Lower lobe of right lung (tissue), 2 donors: Measurements from ENCODE around the gene RNF40. TPM values are rescaled to one million over a fixed set of nuclear protein-coding genes. Genes with fewer than 3 reads are reported as not detected.
A peak's percentile ranks its signal among the peaks of the same experiment; 100 is the strongest.

ENCODE experiments used
- ATAC-seq, 2 donors: fragments of 200-7000 bp; cut with Tn5 transposase; one replicate each; pipeline ENCODE4 v1.9.1; 2020 to 2022; ENCODE audit warnings: mild to moderate bottlenecking in 2 of 2, moderate library complexity in 2 of 2
- DNase-seq: peaks from one replicate; pipeline ENCODE4 v3.0.0-alpha.2; 2020
- H3K27ac ChIP-seq: fragments of 200-600 bp; one replicate; pipeline ENCODE4 v1.8.0; 2022
- H3K27me3 ChIP-seq: fragments of 200-600 bp; one replicate; pipeline ENCODE4 v1.8.0; 2022; ENCODE audit warnings: low read depth
- H3K36me3 ChIP-seq: fragments of 200-600 bp; one replicate; pipeline ENCODE4 v1.8.0; 2022; ENCODE audit warnings: mild to moderate bottlenecking
- H3K4me1 ChIP-seq: fragments of 200-600 bp; one replicate; pipeline ENCODE4 v1.8.0; 2022
- H3K4me3 ChIP-seq: fragments of 200-600 bp; one replicate; pipeline ENCODE4 v1.8.0; 2022; ENCODE audit warnings: mild to moderate bottlenecking
- H3K9me3 ChIP-seq: fragments of 200-600 bp; one replicate; pipeline ENCODE4 v1.8.0; 2022
- intact Hi-C: fragments of 100-400 bp; cut with DNase I; formaldehyde crosslinking; loops from one replicate; pipeline ENCODE4 v1.11.0; 2022
- total RNA-seq: library from RNA; stranded (reverse); fragmentation: NEBNext Ultra II Directional; extraction: Animal tissue kit (Norgen Biotek cat#: 25700); gene quantifications from one replicate; pipeline ENCODE4 v1.2.1, GENCODE V29; 2021
- TF ChIP-seq, protein P1 (sequence below): fragments of 200-600 bp; IDR thresholded peaks from one replicate; pipeline ENCODE4 v1.8.0; 2022; ENCODE audit warnings: antibody characterized with exemption, mild to moderate bottlenecking
- donor health status: DM: no; HTN: yes; CAD: no; lungs with severe emphysema.

Gene RNF40
- total RNA-seq, 1 donor from 2014 or later: 95.9 TPM

- Histone ChIP-seq H3K27me3 (no peaks in the 10 kb centered on the region), H3K4me3 (no peak overlapping the region), H3K27ac (no peak overlapping the region), H3K9me3 (no peaks in the 10 kb centered on the region), H3K36me3 (peaks cover 34% of the 10 kb centered on the region), H3K4me1 (peaks cover 40% of the 10 kb centered on the region)
- no peak for ATAC-seq
- DNase-seq: no peak
- TF ChIP-seq, protein P1, sequence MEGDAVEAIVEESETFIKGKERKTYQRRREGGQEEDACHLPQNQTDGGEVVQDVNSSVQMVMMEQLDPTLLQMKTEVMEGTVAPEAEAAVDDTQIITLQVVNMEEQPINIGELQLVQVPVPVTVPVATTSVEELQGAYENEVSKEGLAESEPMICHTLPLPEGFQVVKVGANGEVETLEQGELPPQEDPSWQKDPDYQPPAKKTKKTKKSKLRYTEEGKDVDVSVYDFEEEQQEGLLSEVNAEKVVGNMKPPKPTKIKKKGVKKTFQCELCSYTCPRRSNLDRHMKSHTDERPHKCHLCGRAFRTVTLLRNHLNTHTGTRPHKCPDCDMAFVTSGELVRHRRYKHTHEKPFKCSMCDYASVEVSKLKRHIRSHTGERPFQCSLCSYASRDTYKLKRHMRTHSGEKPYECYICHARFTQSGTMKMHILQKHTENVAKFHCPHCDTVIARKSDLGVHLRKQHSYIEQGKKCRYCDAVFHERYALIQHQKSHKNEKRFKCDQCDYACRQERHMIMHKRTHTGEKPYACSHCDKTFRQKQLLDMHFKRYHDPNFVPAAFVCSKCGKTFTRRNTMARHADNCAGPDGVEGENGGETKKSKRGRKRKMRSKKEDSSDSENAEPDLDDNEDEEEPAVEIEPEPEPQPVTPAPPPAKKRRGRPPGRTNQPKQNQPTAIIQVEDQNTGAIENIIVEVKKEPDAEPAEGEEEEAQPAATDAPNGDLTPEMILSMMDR: no peak
- intact Hi-C loops: no loop called here
Observed at GRCh38 chr16:30744183-30744582, 17.9 kb upstream of the RNF40 start.

DNA sequence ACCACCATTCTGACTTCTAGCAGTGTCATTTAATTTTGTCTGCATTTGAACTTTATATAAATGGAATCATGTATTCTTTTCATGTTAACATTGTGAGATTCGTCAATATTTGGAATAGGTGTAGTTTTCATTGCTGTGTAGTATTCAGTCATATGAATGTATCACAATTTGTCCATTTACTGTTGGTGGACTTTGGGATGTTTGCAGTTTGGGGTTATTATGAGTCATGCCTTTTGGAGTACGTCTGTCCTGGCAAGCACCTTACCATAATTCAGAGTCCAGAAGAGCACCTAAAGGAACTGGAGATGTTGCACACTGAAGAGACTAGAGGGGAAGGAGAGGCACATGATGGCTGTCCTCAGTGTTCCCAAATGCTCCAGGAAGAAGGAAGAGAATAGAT lies 17.0 kb upstream of the RNF40 start:
- intact Hi-C loops: no loop called here
- ATAC-seq: no peak

DNA sequence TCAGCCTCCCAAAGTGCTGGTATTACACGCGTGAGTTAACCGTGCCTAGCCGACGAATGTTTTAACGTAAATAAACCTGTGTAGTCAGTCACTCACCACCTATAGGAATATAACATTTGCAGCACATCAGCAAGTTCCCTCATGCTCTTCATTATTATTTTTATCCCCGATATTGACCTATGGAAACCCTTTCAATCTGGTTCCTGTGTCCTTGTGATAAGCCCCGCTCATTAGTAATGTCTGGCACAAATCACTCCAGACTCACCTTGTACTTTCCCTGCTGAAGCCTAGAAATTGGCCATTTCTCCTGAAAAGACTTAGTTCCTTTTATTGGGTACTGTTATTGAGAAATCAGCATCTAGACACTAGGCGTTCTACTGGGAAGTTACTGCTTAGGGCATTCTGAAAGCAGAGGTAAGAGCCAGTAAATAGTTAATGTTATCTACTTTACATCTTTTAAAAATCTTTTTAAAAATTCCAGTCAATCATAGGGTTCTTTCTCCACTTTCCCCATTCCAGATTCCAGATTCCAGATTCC lies 15.4 kb upstream of the RNF40 start:
- no peaks in the 10 kb centered on the region for H3K9me3 ChIP-seq
- H3K36me3 ChIP-seq: peaks cover 37% of the 10 kb centered on the region
- no peak for ATAC-seq
- DNase-seq: no peak
- intact Hi-C loops: no loop called here
- no peak overlapping the region for H3K4me3 ChIP-seq
- H3K4me1 ChIP-seq: peaks cover 16% of the 10 kb centered on the region
- no peak overlapping the region for H3K27ac ChIP-seq
- H3K27me3 ChIP-seq: no peaks in the 10 kb centered on the region
- TF ChIP-seq, protein P1: no peak

More for the DNA sequence above, 17.0 kb upstream of the RNF40 start:
- H3K36me3 ChIP-seq: peaks cover 27% of the 10 kb centered on the region
- H3K4me1 ChIP-seq: peaks cover 31% of the 10 kb centered on the region
- TF ChIP-seq, protein P1: no peak
- H3K4me3 ChIP-seq: no peak overlapping the region
- DNase-seq: no peak
- H3K27ac ChIP-seq: no peak overlapping the region
- no peaks in the 10 kb centered on the region for H3K9me3 ChIP-seq
- H3K27me3 ChIP-seq: no peaks in the 10 kb centered on the region

- Histone ChIP-seq H3K27me3 (no peaks in the 10 kb centered on the region), H3K4me1 (peaks cover 9% of the 10 kb centered on the region), H3K36me3 (peaks cover 41% of the 10 kb centered on the region), H3K4me3 (peak overlapping the region; percentile 75), H3K27ac (peak overlapping the region; percentile 89), H3K9me3 (no peaks in the 10 kb centered on the region)
- ATAC-seq (no peak), DNase-seq (no peak)
- TF ChIP-seq, protein P1: no peak
- intact Hi-C loops: no loop called here
Observed at GRCh38 chr16:30747331-30747730, 14.8 kb upstream of the RNF40 start.

- peaks cover 47% of the 10 kb centered on the region for H3K36me3 ChIP-seq
- H3K4me3 ChIP-seq: peak within 1 kb of the TSS; percentile 75
- no peaks in the 10 kb centered on the region for H3K9me3 ChIP-seq
- peak within 1 kb of the TSS; percentile 89 for H3K27ac ChIP-seq
- TF ChIP-seq, protein P1: no peak
- DNase-seq (peak; percentile 100), ATAC-seq (peak; percentile 99)
- H3K27me3 ChIP-seq: no peaks in the 10 kb centered on the region
- peaks cover 7% of the 10 kb centered on the region for H3K4me1 ChIP-seq
- intact Hi-C loops: no loop called here
Observed at GRCh38 chr16:30747799-30748633, 14.1 kb upstream of the RNF40 start, which contains the start of gene PHKG2. Gene PHKG2, plus strand, starts transcription at chr16:30748425. Its CDS starts 396 bp downstream, at chr16:30748821.
